Osteocyte (in vitro differentiated cells): ENCODE measurements around the gene ZNF622. TPM values are rescaled to one million over a fixed set of nuclear protein-coding genes. Genes with fewer than 3 reads are reported as not detected.
"Not testable (repeated sequence)": the region's sequence is repeated elsewhere in the genome, so short reads cannot be mapped to it uniquely, and the experiment has no call there.

Experiments
- DNase-seq: peaks from one replicate; pipeline ENCODE4 v3.0.0; 2021; ENCODE audit warnings: mixed read lengths; ENCODE audit not compliant: unreplicated experiment; ENCODE audit errors: extremely low spot score
- H3K27ac Mint-ChIP-seq: one replicate; pipeline ENCODE4 v1.8.0; 2021; ENCODE audit warnings: mild to moderate bottlenecking, mixed read lengths; ENCODE audit not compliant: unreplicated experiment
- H3K27me3 Mint-ChIP-seq: one replicate; pipeline ENCODE4 v1.8.0; 2021; ENCODE audit warnings: mixed read lengths; ENCODE audit not compliant: unreplicated experiment
- H3K36me3 Mint-ChIP-seq: one replicate; pipeline ENCODE4 v1.8.0; 2021; ENCODE audit warnings: mixed read lengths; ENCODE audit not compliant: unreplicated experiment
- H3K4me1 Mint-ChIP-seq: one replicate; pipeline ENCODE4 v1.8.0; 2021; ENCODE audit warnings: mixed read lengths; ENCODE audit not compliant: unreplicated experiment
- H3K4me3 Mint-ChIP-seq: one replicate; pipeline ENCODE4 v1.8.0; 2021; ENCODE audit warnings: mild to moderate bottlenecking, moderate library complexity, mixed read lengths; ENCODE audit not compliant: unreplicated experiment
- H3K9me3 Mint-ChIP-seq: one replicate; pipeline ENCODE4 v1.8.0; 2021; ENCODE audit warnings: mixed read lengths; ENCODE audit not compliant: unreplicated experiment
- CTCF ChIP-seq: fragments of 200-600 bp; sonication (generic); IDR thresholded peaks from 2 replicates; pipeline ENCODE4 v1.5.0; 2021; ENCODE audit warnings: antibody characterized with exemption, mild to moderate bottlenecking, moderate library complexity
- total RNA-seq: library from RNA; stranded (reverse); gene quantifications from 2 replicates; pipeline ENCODE4 v1.2.1, GENCODE V29; 2021

Gene ZNF622
- total RNA-seq, 1 donor from 2014 or later, result 29.2 TPM

DNA sequence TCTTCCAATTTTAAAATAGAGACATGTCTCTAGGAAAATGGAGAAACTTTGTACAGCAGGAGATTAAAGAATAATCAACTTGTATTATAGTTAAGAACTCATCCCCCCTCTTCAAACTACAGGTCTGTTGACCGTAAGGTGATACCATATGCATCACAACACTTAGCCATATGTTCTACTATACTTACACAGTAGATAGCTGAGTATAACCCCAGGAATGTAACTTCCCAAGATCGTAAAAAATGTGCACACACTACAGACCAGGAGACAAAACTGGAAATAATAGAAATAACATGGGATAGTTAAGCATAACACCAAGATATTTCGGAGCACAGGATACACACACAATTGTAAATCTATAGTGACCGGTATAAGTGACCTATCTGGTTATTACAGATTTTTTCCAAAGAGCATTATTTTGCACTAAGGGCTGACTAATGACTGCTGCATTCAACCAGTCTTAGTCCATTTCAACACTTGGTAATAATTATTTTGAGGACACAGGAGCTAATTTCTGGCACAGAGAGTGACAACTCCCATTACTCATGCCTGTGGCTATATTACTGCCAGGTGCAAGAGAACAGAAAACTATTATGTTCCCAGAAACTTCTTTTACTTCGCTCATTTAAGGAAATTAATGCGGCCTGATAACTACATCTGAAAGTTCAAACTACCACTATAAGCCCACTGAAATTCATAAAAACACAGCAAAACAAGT, 15.4 kb upstream of the ZNF622 start:
- no peaks in the 10 kb centered on the region for H3K4me1 Mint-ChIP-seq
- H3K4me3 Mint-ChIP-seq, result no peak overlapping the region
- no peaks in the 10 kb centered on the region for H3K9me3 Mint-ChIP-seq
- peaks cover 21% of the 10 kb centered on the region for H3K27me3 Mint-ChIP-seq
- TF ChIP-seq CTCF, result no peak
- H3K27ac Mint-ChIP-seq, result no peak overlapping the region
- DNase-seq, result no peak
- no peaks in the 10 kb centered on the region for H3K36me3 Mint-ChIP-seq

DNA sequence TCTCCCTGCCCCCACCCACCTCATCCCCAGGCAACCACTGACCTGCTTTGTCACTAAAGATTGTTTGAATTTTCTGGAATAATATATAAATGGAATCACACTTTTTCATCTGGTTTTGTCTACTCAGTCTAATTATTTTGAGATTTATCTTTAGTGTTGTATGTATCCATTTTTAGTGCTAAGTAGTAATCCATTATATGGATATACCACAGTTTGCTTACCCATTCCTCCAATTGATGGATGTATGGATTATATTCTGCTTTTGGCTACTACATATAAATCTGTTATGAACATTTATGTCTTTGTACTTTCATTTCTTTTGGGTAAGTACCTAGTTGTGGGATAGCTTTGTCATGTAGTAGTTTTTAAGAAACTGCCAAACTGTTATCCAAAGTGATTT, 14.5 kb upstream of the ZNF622 start:
- Mint-ChIP-seq H3K27ac (no peak overlapping the region), H3K27me3 (peaks cover 21% of the 10 kb centered on the region), H3K4me3 (no peak overlapping the region), H3K36me3 (no peaks in the 10 kb centered on the region), H3K9me3 (no peaks in the 10 kb centered on the region), H3K4me1 (no peaks in the 10 kb centered on the region)
- TF ChIP-seq CTCF, result no peak
- DNase-seq, result no peak

DNA sequence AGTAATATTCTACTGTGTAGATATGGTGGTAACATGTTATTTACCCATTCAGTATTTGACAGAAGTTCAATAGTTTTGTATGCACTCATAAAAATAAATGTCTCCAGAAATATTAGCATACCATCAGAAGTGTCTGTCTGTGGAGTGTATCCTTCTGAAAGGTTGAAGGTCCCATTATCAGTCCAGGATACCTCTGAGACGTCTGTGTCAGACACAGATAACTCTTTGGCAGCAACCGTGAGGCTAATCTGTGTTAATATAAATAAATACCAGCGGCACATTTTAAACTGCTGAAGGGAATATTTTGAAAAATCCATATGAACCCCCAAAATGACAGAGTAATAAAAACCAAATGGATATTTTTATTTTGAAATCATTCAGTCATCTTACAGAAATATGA, 11.9 kb upstream of the ZNF622 start:
- no peak for TF ChIP-seq CTCF
- Mint-ChIP-seq H3K9me3 (no peaks in the 10 kb centered on the region), H3K27ac (no peak overlapping the region), H3K4me1 (no peaks in the 10 kb centered on the region), H3K36me3 (no peaks in the 10 kb centered on the region), H3K27me3 (peaks cover 14% of the 10 kb centered on the region), H3K4me3 (no peak overlapping the region)
- no peak for DNase-seq

- not testable (repeated sequence) for DNase-seq, H3K9me3 Mint-ChIP-seq, H3K36me3 Mint-ChIP-seq, H3K27ac Mint-ChIP-seq, H3K4me1 Mint-ChIP-seq, H3K4me3 Mint-ChIP-seq
- peaks cover 12% of the 10 kb centered on the region for H3K27me3 Mint-ChIP-seq
Measured at GRCh38 chr5:16476417-16476816, 10.8 kb upstream of the ZNF622 start.

DNA sequence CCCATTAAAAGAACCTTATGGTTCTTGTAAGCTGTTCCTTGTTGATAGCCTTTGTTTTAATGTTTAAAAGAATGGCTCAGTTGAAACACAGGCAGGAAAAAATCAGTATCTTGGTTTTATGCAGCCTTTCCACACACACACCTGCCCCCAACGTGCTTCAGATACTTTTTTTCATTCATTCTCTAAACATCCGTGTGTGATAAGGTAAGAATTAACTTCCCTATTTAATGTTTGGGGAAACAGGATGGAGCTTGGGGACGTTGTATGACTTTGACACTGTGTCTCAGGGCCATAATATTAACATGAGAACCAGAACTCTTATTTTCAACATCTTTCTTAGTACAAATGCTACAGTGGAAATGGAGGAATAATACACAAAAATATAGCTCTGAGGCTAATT, 5.8 kb upstream of the ZNF622 start:
- TF ChIP-seq CTCF, result no peak
- DNase-seq, result no peak
- peaks cover 2% of the 10 kb centered on the region for H3K36me3 Mint-ChIP-seq
- H3K4me1 Mint-ChIP-seq, result peaks cover 17% of the 10 kb centered on the region
- no peaks in the 10 kb centered on the region for H3K9me3 Mint-ChIP-seq
- no peak overlapping the region for H3K27ac Mint-ChIP-seq
- no peaks in the 10 kb centered on the region for H3K27me3 Mint-ChIP-seq
- no peak overlapping the region for H3K4me3 Mint-ChIP-seq
